Measurements from ENCODE around the gene ADRB1. TPM values are rescaled to one million over a fixed set of nuclear protein-coding genes. Genes with fewer than 3 reads are reported as not detected.
A peak's percentile ranks its signal among the peaks of the same experiment; 100 is the strongest.

The ADRB1 gene
- total and polyA plus RNA-seq, 2 of the 13 experiments (the other 11 are each of a cell fraction or from before 2014, with no cell fraction given): 0.07 TPM; not detected in 1

- BruUV-seq (replicated peaks): no TSS peak
- Histone ChIP-seq H3K4me2 (ENCODE audit: low read depth, low read length) (peak overlapping the region; percentile 49; the same call in 1 of the 2 replicates), H3K4me1 (ENCODE audit: insufficient read depth, low read length) (0 out of 2 replicates have a peak, but pooled peaks cover 4% of the 10 kb centered on the region), H3K9me3 (ENCODE audit: low read length) (no peaks in the 10 kb centered on the region), H3K36me3 (replicated peaks in 1 of 2; ENCODE audit: control insufficient read depth in 1 of 2, insufficient read depth in 2 of 2, low read length in 2 of 2) (no peaks in the 10 kb centered on the region), H3K27ac (ENCODE audit: extremely low read length, insufficient read depth, low read length) (no peak overlapping the region), H2AFZ (ENCODE audit: low read length) (no peak overlapping the region), H3K27me3 (ENCODE audit: control insufficient read depth in 1 of 2, insufficient read depth in 2 of 2, low read length in 2 of 2) (peaks cover 6 to 34% of the 10 kb centered on the region in 2 experiments; a peak in 3 of 5 replicates), H3K79me2 (ENCODE audit: insufficient read depth, low read length) (no peaks in the 10 kb centered on the region), H3K9ac (ENCODE audit: insufficient read depth, low read depth, low read length) (no peak overlapping the region), H4K20me1 (ENCODE audit: insufficient read depth, low read length) (no peaks in the 10 kb centered on the region), H3K4me3 (replicated peaks in 1 of 3; ENCODE audit: insufficient read depth in 1 of 3, low read depth in 2 of 3, low read length in 3 of 3) (peak overlapping the region; percentile 34 to 55 (median 49); a peak in 4 of 6 replicates)
- ATAC-seq: peak; percentile 85
- CTCF ChIA-PET (ENCODE audit: low intra/inter-chr PET ratio, low total read pairs): no interaction called here
- POLR2A ChIA-PET: no interaction called here
- no peak for FAIRE-seq
- in situ Hi-C loops (cut with HindIII; ENCODE audit: extremely low pct_ligation_motif_present, low pct_unique_long_range_greater_than_20kb) (no loop called here), intact Hi-C loops (cut with micrococcal nuclease; ENCODE audit: unreplicated experiment) (loop anchor here (2.0 kb wide), 1 partner anchor 186 kb away; no protein-coding TSS in a partner anchor)
- DNase-seq (ENCODE audit: low spot score): no peak
- WGBS (ENCODE audit: low lambda C conversion rate): 23% methylated on average over 30 of the region's 38 CpGs
- TF ChIP-seq IRX3 (CRISPR knock-in tag; IDR thresholded peaks at IDR 0.05; ENCODE audit: borderline replicate concordance, low read depth): no peak
- no peak for TF ChIP-seq ZNF552 (CRISPR knock-in tag; IDR thresholded peaks at IDR 0.05; ENCODE audit: borderline replicate concordance)
- no peak for TF ChIP-seq ZNF562 (CRISPR knock-in tag; IDR thresholded peaks at IDR 0.05; ENCODE audit: borderline replicate concordance)
- no peak for TF ChIP-seq FOXC1 (CRISPR knock-in tag; IDR thresholded peaks at IDR 0.05; ENCODE audit: borderline replicate concordance)
- TF ChIP-seq HNRNPLL (IDR thresholded peaks at IDR 0.05; ENCODE audit: low read depth, low read length, poor library complexity, severe bottlenecking): peak; percentile 23
- no peak for TF ChIP-seq ZNF142 (CRISPR knock-in tag; IDR thresholded peaks at IDR 0.05)
- no peak for TF ChIP-seq NCOA5 (CRISPR knock-in tag; IDR thresholded peaks at IDR 0.05)
- no peak for TF ChIP-seq REXO4 (CRISPR knock-in tag; IDR thresholded peaks at IDR 0.05; ENCODE audit: borderline replicate concordance)
- TF ChIP-seq, protein P1, sequence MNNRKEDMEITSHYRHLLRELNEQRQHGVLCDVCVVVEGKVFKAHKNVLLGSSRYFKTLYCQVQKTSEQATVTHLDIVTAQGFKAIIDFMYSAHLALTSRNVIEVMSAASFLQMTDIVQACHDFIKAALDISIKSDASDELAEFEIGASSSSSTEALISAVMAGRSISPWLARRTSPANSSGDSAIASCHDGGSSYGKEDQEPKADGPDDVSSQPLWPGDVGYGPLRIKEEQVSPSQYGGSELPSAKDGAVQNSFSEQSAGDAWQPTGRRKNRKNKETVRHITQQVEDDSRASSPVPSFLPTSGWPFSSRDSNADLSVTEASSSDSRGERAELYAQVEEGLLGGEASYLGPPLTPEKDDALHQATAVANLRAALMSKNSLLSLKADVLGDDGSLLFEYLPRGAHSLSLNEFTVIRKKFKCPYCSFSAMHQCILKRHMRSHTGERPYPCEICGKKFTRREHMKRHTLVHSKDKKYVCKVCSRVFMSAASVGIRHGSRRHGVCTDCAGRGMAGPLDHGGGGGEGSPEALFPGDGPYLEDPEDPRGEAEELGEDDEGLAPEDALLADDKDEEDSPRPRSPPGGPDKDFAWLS (CRISPR knock-in tag; IDR thresholded peaks at IDR 0.05; ENCODE audit: borderline replicate concordance): no peak
- no peak for TF ChIP-seq SIN3A (IDR thresholded peaks at IDR 0.05; ENCODE audit: borderline replicate concordance, low read depth, low read length)
- no peak for TF ChIP-seq DPF2 (CRISPR knock-in tag; IDR thresholded peaks at IDR 0.05; ENCODE audit: borderline replicate concordance, low read depth)
- TF ChIP-seq ZFP1 (CRISPR knock-in tag; IDR thresholded peaks at IDR 0.05): no peak
- no peak for TF ChIP-seq RFX3 (CRISPR knock-in tag; IDR thresholded peaks at IDR 0.05)
- TF ChIP-seq E2F2 (CRISPR knock-in tag; IDR thresholded peaks at IDR 0.05; ENCODE audit: borderline replicate concordance): no peak
These were observed 653 bp upstream of the ADRB1 start for GRCh38 chr10:114042895-114043531.

All from HepG2 (cell line).